Calu3 (cell line): ENCODE measurements around the gene CCDC172. TPM values are rescaled to one million over a fixed set of nuclear protein-coding genes. Genes with fewer than 3 reads are reported as not detected.

Experiments used
- BruUV-seq: library from RNA; stranded (reverse); fragments of 400-500 nt; replicated peaks from 2 replicates; lab custom pipeline; 2021; lab: Mats Ljungman, UMichigan
- CTCF ChIA-PET: fragments of 300-600 bp; sonication (Branson Sonifier 250); formaldehyde crosslinking; loops from one replicate; lab custom pipeline; 2022; ENCODE audit warnings: antibody characterized with exemption; lab: Charles Lee
- DNase-seq: peaks from one replicate; pipeline ENCODE4 v3.0.0; 2022
- H3K27ac Mint-ChIP-seq: one replicate; pipeline ENCODE4 v1.8.0; 2022; ENCODE audit warnings: mixed read lengths; ENCODE audit not compliant: unreplicated experiment
- H3K27me3 Mint-ChIP-seq: one replicate; pipeline ENCODE4 v1.8.0; 2022; ENCODE audit warnings: mixed read lengths; ENCODE audit not compliant: unreplicated experiment
- H3K36me3 Mint-ChIP-seq: one replicate; pipeline ENCODE4 v1.8.0; 2022; ENCODE audit warnings: mild to moderate bottlenecking, moderate library complexity, mixed read lengths; ENCODE audit not compliant: insufficient read depth, unreplicated experiment
- H3K4me1 Mint-ChIP-seq: one replicate; pipeline ENCODE4 v1.8.0; 2022; ENCODE audit warnings: mild to moderate bottlenecking, low read depth, mixed read lengths; ENCODE audit not compliant: unreplicated experiment
- H3K4me3 Mint-ChIP-seq: one replicate; pipeline ENCODE4 v1.8.0; 2022; ENCODE audit warnings: mild to moderate bottlenecking, low read depth, moderate library complexity, mixed read lengths; ENCODE audit not compliant: unreplicated experiment
- H3K9me3 Mint-ChIP-seq: one replicate; pipeline ENCODE4 v1.8.0; 2022; ENCODE audit warnings: low read depth, mixed read lengths; ENCODE audit not compliant: unreplicated experiment
- intact Hi-C: fragments of 100-400 bp; cut with micrococcal nuclease; formaldehyde crosslinking; loops from one replicate; pipeline ENCODE4 v1.10.0; 2022; ENCODE audit not compliant: unreplicated experiment
- total RNA-seq: library from RNA; stranded (reverse); gene quantifications from 2 replicates; pipeline ENCODE4 v1.2.3, GENCODE V29; 2022
- TF ChIP-seq, protein P1 (sequence below): fragments of 200-600 bp; IDR thresholded peaks from one replicate; pipeline ENCODE4 v1.8.0; 2022; ENCODE audit warnings: antibody characterized with exemption; ENCODE audit not compliant: unreplicated experiment

The CCDC172 gene
- total RNA-seq, 1 experiment from 2014 or later, result not detected

DNA sequence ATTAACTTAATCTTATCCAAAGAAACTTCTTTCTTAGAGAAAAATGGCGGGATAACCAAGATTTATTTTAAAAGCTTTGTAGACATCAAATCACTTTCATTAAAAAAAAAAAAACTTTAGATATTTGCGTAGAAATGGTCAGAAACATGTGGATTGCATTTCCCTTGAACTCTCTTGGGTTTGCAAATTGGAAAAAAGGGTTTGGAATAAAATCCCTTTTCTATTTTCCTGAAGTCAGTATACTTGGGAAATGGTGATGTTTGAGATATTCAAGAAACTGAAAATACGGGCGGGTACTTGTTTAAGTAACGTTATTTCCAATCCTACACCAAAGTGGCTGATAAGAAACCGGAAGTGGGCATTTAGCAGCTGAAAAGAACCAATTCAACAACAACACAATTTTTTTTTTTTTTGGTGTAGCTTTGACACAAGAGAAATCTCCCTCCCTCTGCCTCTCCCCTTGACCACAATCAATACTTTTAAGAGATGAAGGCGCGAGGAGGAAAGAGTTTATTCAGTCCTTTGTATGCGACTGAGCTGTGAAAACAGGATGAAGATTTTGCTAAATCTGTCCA is 37.5 kb upstream of the CCDC172 start:
- intact Hi-C loops, result no loop called here
- Mint-ChIP-seq H3K27ac (no peak overlapping the region), H3K4me3 (no peak overlapping the region), H3K9me3 (no peaks in the 10 kb centered on the region), H3K27me3 (peaks cover 45% of the 10 kb centered on the region), H3K36me3 (no peaks in the 10 kb centered on the region), H3K4me1 (no peaks in the 10 kb centered on the region)
- no peak for DNase-seq
- TF ChIP-seq, protein P1, sequence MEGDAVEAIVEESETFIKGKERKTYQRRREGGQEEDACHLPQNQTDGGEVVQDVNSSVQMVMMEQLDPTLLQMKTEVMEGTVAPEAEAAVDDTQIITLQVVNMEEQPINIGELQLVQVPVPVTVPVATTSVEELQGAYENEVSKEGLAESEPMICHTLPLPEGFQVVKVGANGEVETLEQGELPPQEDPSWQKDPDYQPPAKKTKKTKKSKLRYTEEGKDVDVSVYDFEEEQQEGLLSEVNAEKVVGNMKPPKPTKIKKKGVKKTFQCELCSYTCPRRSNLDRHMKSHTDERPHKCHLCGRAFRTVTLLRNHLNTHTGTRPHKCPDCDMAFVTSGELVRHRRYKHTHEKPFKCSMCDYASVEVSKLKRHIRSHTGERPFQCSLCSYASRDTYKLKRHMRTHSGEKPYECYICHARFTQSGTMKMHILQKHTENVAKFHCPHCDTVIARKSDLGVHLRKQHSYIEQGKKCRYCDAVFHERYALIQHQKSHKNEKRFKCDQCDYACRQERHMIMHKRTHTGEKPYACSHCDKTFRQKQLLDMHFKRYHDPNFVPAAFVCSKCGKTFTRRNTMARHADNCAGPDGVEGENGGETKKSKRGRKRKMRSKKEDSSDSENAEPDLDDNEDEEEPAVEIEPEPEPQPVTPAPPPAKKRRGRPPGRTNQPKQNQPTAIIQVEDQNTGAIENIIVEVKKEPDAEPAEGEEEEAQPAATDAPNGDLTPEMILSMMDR, result no peak
- no TSS peak for BruUV-seq
- CTCF ChIA-PET, result no interaction called here

DNA sequence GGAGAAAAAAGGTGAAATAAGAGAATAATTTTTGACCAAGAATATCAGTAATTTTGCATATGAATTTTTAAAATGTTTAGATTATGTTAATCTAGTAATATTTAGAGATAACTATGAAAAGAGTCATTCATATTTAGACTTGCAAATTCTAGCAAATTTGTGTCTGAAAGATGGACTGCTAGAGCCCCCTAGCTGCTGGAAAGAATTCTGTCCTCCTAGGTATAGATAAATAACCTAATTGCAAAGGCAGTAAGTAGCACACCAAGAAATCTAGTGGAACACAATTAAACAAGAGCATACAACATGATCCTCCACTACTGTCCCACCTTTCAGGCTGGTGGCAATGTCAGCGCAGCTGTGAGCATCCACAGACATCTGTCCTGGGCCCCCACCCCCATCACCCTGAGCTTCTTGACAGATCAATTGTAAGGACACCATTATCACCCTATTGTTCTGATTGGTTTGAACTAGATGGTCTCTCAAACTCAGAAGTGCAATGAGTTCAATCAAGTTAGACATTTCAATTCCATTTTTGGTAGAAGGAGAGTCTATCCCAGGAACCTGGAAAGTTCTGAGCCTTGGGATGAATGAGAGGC is 36.2 kb upstream of the CCDC172 start:
- intact Hi-C loops, result loop anchor here (1.0 to 2.0 kb wide), 4 partner anchors 489 to 933 kb away; no protein-coding TSS in a partner anchor
- Mint-ChIP-seq H3K9me3 (no peaks in the 10 kb centered on the region), H3K27me3 (peaks cover 45% of the 10 kb centered on the region), H3K27ac (no peak overlapping the region), H3K4me1 (no peaks in the 10 kb centered on the region), H3K36me3 (no peaks in the 10 kb centered on the region), H3K4me3 (no peak overlapping the region)
- CTCF ChIA-PET, result no interaction called here
- no TSS peak for BruUV-seq
- DNase-seq, result peak; percentile 23
- TF ChIP-seq, protein P1, result no peak

DNA sequence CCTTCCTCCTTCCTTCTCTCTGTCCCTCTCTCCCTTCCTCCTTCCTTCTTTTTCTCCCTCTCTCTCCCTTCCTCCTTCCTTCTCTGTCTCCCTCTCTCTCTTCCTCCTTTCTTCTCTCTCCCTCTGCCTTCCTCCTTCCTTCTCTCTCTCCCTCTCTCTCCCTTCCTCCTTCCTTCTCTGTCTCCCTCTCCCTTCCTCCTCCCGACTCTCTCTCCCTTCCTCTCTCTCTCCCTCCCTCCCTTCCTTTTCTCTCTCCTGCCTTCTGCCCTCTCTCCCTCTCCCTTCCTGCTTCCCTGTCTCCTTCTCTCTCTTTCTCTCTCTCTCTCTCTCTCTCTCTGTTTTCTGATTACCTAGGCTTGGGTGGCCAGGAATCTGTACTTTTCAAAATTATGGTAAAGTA is 34.6 kb upstream of the CCDC172 start:
- peaks cover 48% of the 10 kb centered on the region for H3K27me3 Mint-ChIP-seq
- TF ChIP-seq, protein P1, result no peak
- no TSS peak for BruUV-seq
- intact Hi-C loops, result loop anchor here (2.0 kb wide), 1 partner anchor 935 kb away; no protein-coding TSS in a partner anchor
- no peak for DNase-seq
- H3K27ac Mint-ChIP-seq, result no peak overlapping the region
- CTCF ChIA-PET, result no interaction called here
- no peaks in the 10 kb centered on the region for H3K4me1 Mint-ChIP-seq
- no peaks in the 10 kb centered on the region for H3K9me3 Mint-ChIP-seq
- no peak overlapping the region for H3K4me3 Mint-ChIP-seq
- H3K36me3 Mint-ChIP-seq, result no peaks in the 10 kb centered on the region

DNA sequence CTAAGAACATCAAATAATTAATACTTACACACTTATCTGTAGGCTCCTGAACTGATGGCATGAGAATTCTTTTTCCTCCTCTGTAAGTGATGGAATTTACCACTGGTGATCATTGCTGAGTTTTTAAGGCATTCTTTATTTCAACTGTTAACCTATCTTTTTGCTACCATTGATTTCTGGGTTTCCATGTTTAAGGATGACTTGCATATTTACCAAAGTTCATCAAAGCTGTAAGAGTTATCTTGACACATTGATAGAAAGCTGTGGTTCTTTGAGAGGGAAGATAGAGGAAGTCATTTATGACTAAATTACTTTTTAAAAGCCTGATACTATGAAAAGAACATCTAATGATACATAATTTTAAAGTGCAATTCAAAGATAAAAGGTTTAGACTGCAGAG is 31.8 kb upstream of the CCDC172 start:
- TF ChIP-seq, protein P1, result no peak
- Mint-ChIP-seq H3K4me3 (no peak overlapping the region), H3K27ac (no peak overlapping the region), H3K9me3 (no peaks in the 10 kb centered on the region), H3K36me3 (no peaks in the 10 kb centered on the region), H3K4me1 (no peaks in the 10 kb centered on the region), H3K27me3 (peaks cover 50% of the 10 kb centered on the region)
- no peak for DNase-seq
- no TSS peak for BruUV-seq
- intact Hi-C loops, result no loop called here
- CTCF ChIA-PET, result no interaction called here
